Activated T-helper 2 cell treated with anti-CD3 and anti-CD28 coated beads, Interferon-gamma antibody, Interleukin-2, Interleukin-4, amounts not matched to agents 10 μg/mL and 5 μg/mL and 100 μg/mL, durations not matched to agents 14 hours and 24 hours and 36 hours (primary cell): ENCODE results near the gene NTM. TPM values are rescaled to one million over a fixed set of nuclear protein-coding genes. Genes with fewer than 3 reads are reported as not detected.

Experiments used
- DNase-seq: peaks from one replicate; pipeline ENCODE4 v3.0.0; 2021; ENCODE audit warnings: low spot score
- H3K27ac Mint-ChIP-seq: one replicate; pipeline ENCODE4 v1.8.0; 2021; ENCODE audit warnings: mixed read lengths
- H3K27me3 Mint-ChIP-seq: one replicate; pipeline ENCODE4 v1.8.0; 2021; ENCODE audit warnings: low read depth, mixed read lengths
- H3K36me3 Mint-ChIP-seq: one replicate; pipeline ENCODE4 v1.8.0; 2021; ENCODE audit warnings: low read depth, mixed read lengths
- H3K4me1 Mint-ChIP-seq: one replicate; pipeline ENCODE4 v1.8.0; 2021; ENCODE audit warnings: low read depth, mixed read lengths
- H3K4me3 Mint-ChIP-seq: one replicate; pipeline ENCODE4 v1.8.0; 2021; ENCODE audit warnings: low read depth, mild to moderate bottlenecking, moderate library complexity, mixed read lengths
- H3K9me3 Mint-ChIP-seq: one replicate; pipeline ENCODE4 v1.8.0; 2021; ENCODE audit warnings: mixed read lengths
- intact Hi-C: fragments of 100-400 bp; cut with micrococcal nuclease; formaldehyde crosslinking; loops from one replicate; pipeline ENCODE4 v1.15.1; 2023
- total RNA-seq: library from RNA; stranded (reverse); gene quantifications from 2 replicates; pipeline ENCODE4 v1.2.3, GENCODE V29; 2022

Gene NTM
- total RNA-seq, 1 donor from 2014 or later: not detected

GRCh38 chr11:132037956-132038355 is 667.5 kb downstream of the NTM start:
- Mint-ChIP-seq H3K27me3 (no peaks in the 10 kb centered on the region), H3K36me3 (no peaks in the 10 kb centered on the region), H3K4me3 (no peak overlapping the region), H3K9me3 (no peaks in the 10 kb centered on the region), H3K27ac (no peak overlapping the region), H3K4me1 (no peaks in the 10 kb centered on the region)
- no peak for DNase-seq
- intact Hi-C loops: no loop called here

- no peak for DNase-seq
- intact Hi-C loops: no loop called here
- no peaks in the 10 kb centered on the region for H3K36me3 Mint-ChIP-seq
Observed at GRCh38 chr11:132039521-132039920, 669.1 kb downstream of the NTM start.

DNA sequence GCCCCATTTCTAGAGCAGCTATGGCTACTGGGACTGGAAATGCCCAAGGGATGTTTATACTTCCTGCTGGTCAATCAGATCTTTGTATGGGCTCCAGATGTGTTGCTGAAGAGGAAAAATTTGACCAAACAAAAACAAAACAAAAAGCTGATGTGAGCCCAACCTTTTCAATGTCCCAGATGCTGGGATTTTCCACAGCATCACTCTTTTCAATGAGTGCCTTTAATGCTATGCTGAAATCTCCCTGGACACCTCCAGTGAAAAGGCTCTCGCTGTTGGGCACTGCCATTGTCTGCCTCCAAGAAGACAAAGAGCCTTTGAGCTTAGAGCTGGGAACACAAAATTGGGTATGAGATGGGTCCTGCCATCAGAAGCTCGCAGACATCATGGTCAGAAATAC is 671.9 kb downstream of the NTM start:
- Mint-ChIP-seq H3K9me3 (no peaks in the 10 kb centered on the region), H3K27ac (no peak overlapping the region), H3K27me3 (no peaks in the 10 kb centered on the region), H3K36me3 (no peaks in the 10 kb centered on the region), H3K4me3 (no peak overlapping the region), H3K4me1 (no peaks in the 10 kb centered on the region)
- DNase-seq: no peak
- intact Hi-C loops: no loop called here

More at GRCh38 chr11:132039521-132039920, 669.1 kb downstream of the NTM start:
- H3K4me1 Mint-ChIP-seq: no peaks in the 10 kb centered on the region
- H3K4me3 Mint-ChIP-seq: no peak overlapping the region
- H3K9me3 Mint-ChIP-seq: no peaks in the 10 kb centered on the region
- H3K27ac Mint-ChIP-seq: no peak overlapping the region
- no peaks in the 10 kb centered on the region for H3K27me3 Mint-ChIP-seq

DNA sequence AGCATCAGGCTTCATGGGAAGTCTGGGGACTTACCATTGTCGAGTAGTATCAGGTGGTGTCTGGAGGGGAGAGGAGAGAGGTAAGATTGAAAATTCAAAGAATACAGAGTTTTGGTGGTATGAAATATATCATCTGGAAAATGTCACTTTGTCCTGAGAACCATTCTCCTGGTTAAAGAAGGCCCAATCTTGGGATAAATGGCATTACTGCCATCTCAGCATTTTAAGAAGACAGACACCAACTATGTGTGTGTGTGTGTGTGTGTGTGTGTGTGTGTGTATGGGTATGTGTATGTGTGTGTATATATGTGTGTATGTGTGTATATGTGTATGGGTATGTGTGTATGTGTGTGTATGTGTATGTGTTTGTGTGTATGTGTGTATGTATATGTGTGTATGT is 673.3 kb downstream of the NTM start:
- Mint-ChIP-seq H3K36me3 (no peaks in the 10 kb centered on the region), H3K27ac (no peak overlapping the region), H3K4me1 (no peaks in the 10 kb centered on the region), H3K9me3 (no peaks in the 10 kb centered on the region), H3K4me3 (no peak overlapping the region), H3K27me3 (no peaks in the 10 kb centered on the region)
- DNase-seq: no peak
- intact Hi-C loops: no loop called here

- H3K27ac Mint-ChIP-seq: no peak overlapping the region
- no peaks in the 10 kb centered on the region for H3K4me1 Mint-ChIP-seq
- intact Hi-C loops: no loop called here
- no peaks in the 10 kb centered on the region for H3K36me3 Mint-ChIP-seq
- DNase-seq: no peak
- H3K4me3 Mint-ChIP-seq: no peak overlapping the region
- H3K9me3 Mint-ChIP-seq: no peaks in the 10 kb centered on the region
- H3K27me3 Mint-ChIP-seq: no peaks in the 10 kb centered on the region
Observed at GRCh38 chr11:132045107-132045506, 674.7 kb downstream of the NTM start.

- H3K4me1 Mint-ChIP-seq: no peaks in the 10 kb centered on the region
- H3K9me3 Mint-ChIP-seq: no peaks in the 10 kb centered on the region
Observed at GRCh38 chr11:132046288-132046865, 676.0 kb downstream of the NTM start.

GRCh38 chr11:132047167-132047566 is 676.8 kb downstream of the NTM start:
- no peaks in the 10 kb centered on the region for H3K9me3 Mint-ChIP-seq
- intact Hi-C loops: no loop called here
- H3K27me3 Mint-ChIP-seq: no peaks in the 10 kb centered on the region

More at GRCh38 chr11:132046288-132046865, 676.0 kb downstream of the NTM start:
- no peak overlapping the region for H3K27ac Mint-ChIP-seq
- no peak overlapping the region for H3K4me3 Mint-ChIP-seq
- no peaks in the 10 kb centered on the region for H3K27me3 Mint-ChIP-seq
- no peak for DNase-seq
- intact Hi-C loops: no loop called here
- no peaks in the 10 kb centered on the region for H3K36me3 Mint-ChIP-seq

DNA sequence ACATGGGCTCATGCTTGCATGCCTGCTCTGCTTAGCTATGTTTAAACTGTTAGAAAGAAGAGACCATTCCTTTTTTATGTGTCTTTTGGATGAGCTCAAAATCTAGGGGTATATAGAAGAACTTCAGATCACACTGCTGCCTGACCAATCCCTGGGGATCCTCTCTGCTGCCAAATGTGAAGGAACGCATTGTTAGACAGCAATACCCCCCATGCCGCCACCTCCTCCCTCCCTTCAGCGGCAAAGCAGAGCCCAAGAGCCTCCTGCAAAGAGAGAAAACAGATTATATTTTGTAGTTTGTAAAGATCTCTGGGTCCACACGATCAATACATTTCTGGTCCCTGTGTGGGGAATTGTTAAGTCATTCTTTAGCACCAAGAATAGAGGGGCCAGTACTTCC is 677.6 kb downstream of the NTM start:
- Mint-ChIP-seq H3K36me3 (no peaks in the 10 kb centered on the region), H3K4me1 (no peaks in the 10 kb centered on the region), H3K27ac (no peak overlapping the region), H3K27me3 (no peaks in the 10 kb centered on the region), H3K4me3 (no peak overlapping the region), H3K9me3 (no peaks in the 10 kb centered on the region)
- intact Hi-C loops: no loop called here
- DNase-seq: no peak

More at GRCh38 chr11:132047167-132047566, 676.8 kb downstream of the NTM start:
- H3K4me1 Mint-ChIP-seq: no peaks in the 10 kb centered on the region
- DNase-seq: no peak
- no peaks in the 10 kb centered on the region for H3K36me3 Mint-ChIP-seq
- H3K4me3 Mint-ChIP-seq: no peak overlapping the region
- no peak overlapping the region for H3K27ac Mint-ChIP-seq

DNA sequence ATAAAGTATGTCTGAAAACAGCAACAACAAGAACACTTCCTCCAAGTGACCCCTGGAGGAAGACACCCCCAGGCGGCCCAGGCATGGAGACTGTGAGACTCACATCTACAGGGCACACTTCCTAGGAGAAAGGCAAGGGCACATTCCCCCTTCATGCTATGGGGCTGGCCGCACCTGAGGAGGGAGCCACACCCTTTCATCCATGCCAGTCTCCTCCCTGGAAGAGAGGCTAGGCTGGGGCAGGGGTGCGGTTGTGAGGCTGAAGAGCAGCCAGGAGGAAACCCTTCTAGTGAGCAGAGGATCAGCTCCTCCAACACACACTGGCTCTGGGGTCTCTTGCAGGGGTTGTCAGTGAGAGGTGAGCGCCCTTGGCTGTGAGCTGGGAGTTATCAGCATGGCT is 678.8 kb downstream of the NTM start:
- H3K27me3 Mint-ChIP-seq: no peaks in the 10 kb centered on the region
- H3K27ac Mint-ChIP-seq: no peak overlapping the region
- intact Hi-C loops: no loop called here
- H3K36me3 Mint-ChIP-seq: no peaks in the 10 kb centered on the region
- no peaks in the 10 kb centered on the region for H3K4me1 Mint-ChIP-seq
- DNase-seq: no peak
- H3K9me3 Mint-ChIP-seq: no peaks in the 10 kb centered on the region
- no peak overlapping the region for H3K4me3 Mint-ChIP-seq

GRCh38 chr11:132050049-132050448 is 679.6 kb downstream of the NTM start:
- Mint-ChIP-seq H3K27me3 (no peaks in the 10 kb centered on the region), H3K27ac (no peak overlapping the region), H3K4me1 (no peaks in the 10 kb centered on the region), H3K36me3 (no peaks in the 10 kb centered on the region), H3K4me3 (no peak overlapping the region), H3K9me3 (no peaks in the 10 kb centered on the region)
- no peak for DNase-seq
- intact Hi-C loops: no loop called here

GRCh38 chr11:132050577-132051165 is 680.3 kb downstream of the NTM start:
- Mint-ChIP-seq H3K4me3 (no peak overlapping the region), H3K9me3 (no peaks in the 10 kb centered on the region), H3K36me3 (no peaks in the 10 kb centered on the region), H3K27ac (no peak overlapping the region), H3K27me3 (no peaks in the 10 kb centered on the region), H3K4me1 (no peaks in the 10 kb centered on the region)
- intact Hi-C loops: no loop called here
- no peak for DNase-seq

DNA sequence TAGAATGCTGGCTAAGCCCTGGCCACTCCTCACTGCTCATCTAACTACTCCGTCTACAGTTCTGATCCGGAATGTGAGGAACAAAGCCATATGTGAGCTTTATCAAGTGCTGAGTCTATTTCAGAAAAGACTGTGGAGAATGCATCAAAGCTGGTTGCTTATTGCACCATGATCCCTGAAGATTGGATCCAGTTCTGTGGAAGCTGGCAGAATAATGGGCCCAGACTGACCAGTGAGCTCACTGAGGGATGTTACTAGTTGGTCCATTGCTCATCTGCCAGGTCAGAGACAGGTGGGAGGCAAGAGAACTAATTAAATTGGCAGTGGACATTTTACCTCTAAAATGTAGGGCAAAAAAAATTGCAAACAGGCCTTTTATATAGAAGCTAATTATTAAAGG is 681.3 kb downstream of the NTM start:
- intact Hi-C loops: no loop called here
- H3K27ac Mint-ChIP-seq: no peak overlapping the region
- no peaks in the 10 kb centered on the region for H3K27me3 Mint-ChIP-seq
- H3K36me3 Mint-ChIP-seq: no peaks in the 10 kb centered on the region
- H3K4me3 Mint-ChIP-seq: no peak overlapping the region
- H3K4me1 Mint-ChIP-seq: no peaks in the 10 kb centered on the region
- no peaks in the 10 kb centered on the region for H3K9me3 Mint-ChIP-seq
- no peak for DNase-seq

- H3K4me3 Mint-ChIP-seq: no peak overlapping the region
- H3K27ac Mint-ChIP-seq: no peak overlapping the region
- H3K4me1 Mint-ChIP-seq: no peaks in the 10 kb centered on the region
- H3K27me3 Mint-ChIP-seq: no peaks in the 10 kb centered on the region
- DNase-seq: no peak
- no peaks in the 10 kb centered on the region for H3K36me3 Mint-ChIP-seq
- intact Hi-C loops: no loop called here
- H3K9me3 Mint-ChIP-seq: no peaks in the 10 kb centered on the region
Observed at GRCh38 chr11:132052342-132052741, 681.9 kb downstream of the NTM start.

DNA sequence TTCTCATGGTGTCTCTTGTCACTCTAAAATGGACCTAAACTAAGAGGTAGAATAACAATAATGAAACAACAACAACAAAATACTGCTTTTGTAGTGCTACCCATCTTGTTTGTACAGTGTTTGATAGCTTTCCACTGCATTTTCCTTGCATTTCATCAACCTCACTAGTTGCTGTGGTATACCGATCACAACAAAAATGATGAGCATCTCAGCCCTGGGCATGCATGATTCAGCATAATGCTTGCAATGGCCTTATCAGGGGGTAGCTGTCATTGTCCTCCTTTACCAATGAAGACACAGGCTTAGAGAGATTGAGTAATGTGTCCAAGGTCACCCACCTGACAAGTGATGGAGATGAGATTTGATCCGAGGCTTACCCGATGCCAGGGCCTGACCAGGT is 682.5 kb downstream of the NTM start:
- Mint-ChIP-seq H3K27ac (no peak overlapping the region), H3K27me3 (no peaks in the 10 kb centered on the region), H3K4me3 (no peak overlapping the region), H3K9me3 (no peaks in the 10 kb centered on the region), H3K36me3 (no peaks in the 10 kb centered on the region), H3K4me1 (no peaks in the 10 kb centered on the region)
- DNase-seq: no peak
- intact Hi-C loops: no loop called here
